ENCODE measurements around the gene IER5. TPM values are rescaled to one million over a fixed set of nuclear protein-coding genes. Genes with fewer than 3 reads are reported as not detected.

Gene IER5
- total RNA-seq, 1 donor from 2014 or later = 48.6 TPM

DNA sequence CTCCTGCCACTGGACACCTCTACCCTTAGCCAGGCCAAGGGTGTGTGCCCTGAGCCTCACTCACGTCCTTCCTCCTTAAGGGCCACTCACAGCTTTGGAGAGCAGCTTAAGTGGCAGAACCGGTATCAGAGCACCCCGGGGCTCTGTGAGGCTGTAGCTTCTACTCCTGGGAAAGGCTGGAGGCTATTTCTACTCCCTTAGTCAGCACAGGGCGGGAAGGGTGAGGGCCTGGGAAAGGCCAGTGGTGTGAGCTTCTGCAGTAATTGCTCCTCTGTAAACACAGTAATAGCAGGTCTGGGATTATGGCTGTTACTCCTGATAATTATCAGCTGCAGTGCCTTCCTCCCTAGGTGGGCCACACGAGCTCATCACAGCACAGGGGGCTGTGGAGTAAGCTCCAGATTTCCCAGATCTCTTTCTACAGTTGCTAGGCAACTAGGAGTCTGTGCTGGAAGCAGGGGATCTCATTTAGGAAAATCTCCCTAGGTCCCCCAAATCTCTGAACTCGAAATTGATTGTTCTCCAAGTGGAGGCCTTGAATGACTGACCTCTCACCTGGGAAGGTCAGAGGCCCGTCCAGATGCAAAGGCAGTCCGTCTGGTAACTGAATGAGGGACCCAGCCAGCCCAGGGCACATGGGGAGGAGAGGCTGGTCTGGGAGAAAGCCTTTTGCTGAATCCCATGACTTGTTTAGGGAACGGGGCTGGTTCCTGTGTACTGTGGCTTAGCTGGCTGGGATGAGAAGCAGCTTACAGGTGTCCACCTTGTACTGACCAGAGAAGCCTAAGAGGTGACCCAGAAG lies 29.3 kb downstream of the IER5 start:
- peaks cover 4% of the 10 kb centered on the region for H3K4me1 Mint-ChIP-seq
- peaks cover 9% of the 10 kb centered on the region for H3K27me3 Mint-ChIP-seq
- H3K4me3 Mint-ChIP-seq = no peak overlapping the region
- H3K36me3 Mint-ChIP-seq (ENCODE audit: low read depth) = no peaks in the 10 kb centered on the region
- H3K9me3 Mint-ChIP-seq = no peaks in the 10 kb centered on the region
- no peak overlapping the region for H3K27ac Mint-ChIP-seq
- DNase-seq = no peak
- intact Hi-C loops (cut with micrococcal nuclease) = no loop called here

GRCh38 chr1:181119093-181119989 lies 30.8 kb downstream of the IER5 start:
- DNase-seq = no peak
- Mint-ChIP-seq H3K27ac (no peak overlapping the region), H3K4me1 (peaks cover 11% of the 10 kb centered on the region), H3K27me3 (peaks cover 9% of the 10 kb centered on the region), H3K36me3 (ENCODE audit: low read depth) (no peaks in the 10 kb centered on the region), H3K4me3 (no peak overlapping the region), H3K9me3 (no peaks in the 10 kb centered on the region)
- intact Hi-C loops (cut with micrococcal nuclease) = no loop called here

GRCh38 chr1:181120924-181121323 lies 32.4 kb downstream of the IER5 start:
- Mint-ChIP-seq H3K27ac (no peak overlapping the region), H3K4me1 (peaks cover 18% of the 10 kb centered on the region), H3K36me3 (ENCODE audit: low read depth) (no peaks in the 10 kb centered on the region), H3K4me3 (no peak overlapping the region), H3K9me3 (no peaks in the 10 kb centered on the region), H3K27me3 (peaks cover 7% of the 10 kb centered on the region)
- intact Hi-C loops (cut with micrococcal nuclease) = no loop called here
- DNase-seq = no peak

DNA sequence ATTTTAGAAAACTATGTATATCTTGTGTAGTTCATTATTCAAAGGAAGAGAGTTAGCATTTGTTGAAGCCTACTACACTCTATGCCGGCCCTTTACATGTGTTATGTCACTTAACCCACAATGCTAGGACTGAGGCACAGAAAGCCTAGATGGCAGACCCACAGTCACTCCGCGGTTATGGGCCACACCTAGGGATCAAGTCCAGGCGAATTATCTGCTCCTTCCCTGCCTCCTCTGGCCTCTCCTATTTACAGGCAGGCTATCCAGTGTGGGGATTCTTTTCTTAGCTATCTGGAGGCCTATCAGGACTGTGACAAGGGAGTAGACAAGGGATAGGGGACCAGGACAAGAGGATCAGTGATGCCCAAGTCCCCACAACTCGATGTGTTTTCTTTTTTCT lies 33.0 kb downstream of the IER5 start:
- peaks cover 7% of the 10 kb centered on the region for H3K27me3 Mint-ChIP-seq
- H3K36me3 Mint-ChIP-seq (ENCODE audit: low read depth) = no peaks in the 10 kb centered on the region
- H3K9me3 Mint-ChIP-seq = no peaks in the 10 kb centered on the region
- intact Hi-C loops (cut with micrococcal nuclease) = no loop called here
- no peak overlapping the region for H3K4me3 Mint-ChIP-seq
- no peak overlapping the region for H3K27ac Mint-ChIP-seq
- peaks cover 19% of the 10 kb centered on the region for H3K4me1 Mint-ChIP-seq
- no peak for DNase-seq

DNA sequence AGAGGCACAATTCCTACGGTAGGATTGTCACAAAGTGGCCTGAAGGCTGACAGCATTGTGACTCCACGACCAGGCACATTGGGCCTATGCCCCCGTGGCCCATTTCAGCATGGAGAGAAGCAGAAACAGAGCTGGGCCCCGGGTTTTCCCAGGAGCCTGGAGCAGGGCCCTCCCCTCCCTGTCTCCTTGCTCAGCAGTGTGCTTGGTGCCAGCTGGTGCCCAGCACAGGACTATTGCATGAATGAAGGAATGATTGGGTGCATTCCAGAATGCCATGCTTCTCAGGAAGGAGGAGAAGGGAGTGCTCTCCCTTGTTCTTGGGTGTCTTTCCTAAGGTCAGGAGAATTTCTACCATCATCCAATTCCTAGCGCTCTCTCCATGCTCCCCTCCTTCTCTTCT lies 33.7 kb downstream of the IER5 start:
- Mint-ChIP-seq H3K4me3 (no peak overlapping the region), H3K9me3 (no peaks in the 10 kb centered on the region), H3K27ac (no peak overlapping the region), H3K36me3 (ENCODE audit: low read depth) (no peaks in the 10 kb centered on the region), H3K27me3 (peaks cover 7% of the 10 kb centered on the region), H3K4me1 (peaks cover 22% of the 10 kb centered on the region)
- intact Hi-C loops (cut with micrococcal nuclease) = no loop called here
- no peak for DNase-seq

- DNase-seq = no peak
- Mint-ChIP-seq H3K27me3 (peaks cover 7% of the 10 kb centered on the region), H3K27ac (no peak overlapping the region), H3K4me1 (peaks cover 28% of the 10 kb centered on the region), H3K4me3 (no peak overlapping the region), H3K36me3 (ENCODE audit: low read depth) (no peaks in the 10 kb centered on the region), H3K9me3 (no peaks in the 10 kb centered on the region)
- intact Hi-C loops (cut with micrococcal nuclease) = no loop called here
Measured at GRCh38 chr1:181123173-181123572, 34.7 kb downstream of the IER5 start.

- Mint-ChIP-seq H3K4me3 (no peak overlapping the region), H3K4me1 (peaks cover 38% of the 10 kb centered on the region), H3K27ac (peak overlapping the region; percentile 24), H3K36me3 (ENCODE audit: low read depth) (no peaks in the 10 kb centered on the region), H3K9me3 (no peaks in the 10 kb centered on the region), H3K27me3 (peaks cover 2% of the 10 kb centered on the region)
- intact Hi-C loops (cut with micrococcal nuclease) = no loop called here
- DNase-seq = no peak
Measured at GRCh38 chr1:181124291-181124751, 35.8 kb downstream of the IER5 start.

DNA sequence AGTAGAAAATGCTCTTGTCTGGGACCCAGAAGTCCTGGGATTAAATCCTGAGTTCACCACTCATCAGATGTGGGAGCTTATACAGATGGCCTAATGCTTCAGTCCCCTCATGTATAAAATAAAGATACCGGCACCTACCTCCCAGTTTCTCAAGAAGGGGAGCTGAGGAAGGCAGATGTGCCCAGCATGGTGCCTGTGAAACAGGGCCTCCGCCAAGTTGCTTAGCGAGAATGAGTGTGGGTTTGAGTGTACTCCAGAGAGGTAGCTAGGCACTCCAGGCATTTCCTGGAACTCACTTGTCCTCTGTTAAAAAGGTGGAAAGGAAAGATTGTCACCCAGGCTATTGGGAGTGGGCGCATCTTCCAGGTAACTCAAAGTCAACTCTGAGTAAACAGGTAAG lies 37.8 kb downstream of the IER5 start:
- Mint-ChIP-seq H3K27ac (no peak overlapping the region), H3K9me3 (no peaks in the 10 kb centered on the region), H3K36me3 (ENCODE audit: low read depth) (no peaks in the 10 kb centered on the region), H3K4me1 (peaks cover 48% of the 10 kb centered on the region), H3K4me3 (no peak overlapping the region), H3K27me3 (no peaks in the 10 kb centered on the region)
- DNase-seq = no peak
- intact Hi-C loops (cut with micrococcal nuclease) = no loop called here

DNA sequence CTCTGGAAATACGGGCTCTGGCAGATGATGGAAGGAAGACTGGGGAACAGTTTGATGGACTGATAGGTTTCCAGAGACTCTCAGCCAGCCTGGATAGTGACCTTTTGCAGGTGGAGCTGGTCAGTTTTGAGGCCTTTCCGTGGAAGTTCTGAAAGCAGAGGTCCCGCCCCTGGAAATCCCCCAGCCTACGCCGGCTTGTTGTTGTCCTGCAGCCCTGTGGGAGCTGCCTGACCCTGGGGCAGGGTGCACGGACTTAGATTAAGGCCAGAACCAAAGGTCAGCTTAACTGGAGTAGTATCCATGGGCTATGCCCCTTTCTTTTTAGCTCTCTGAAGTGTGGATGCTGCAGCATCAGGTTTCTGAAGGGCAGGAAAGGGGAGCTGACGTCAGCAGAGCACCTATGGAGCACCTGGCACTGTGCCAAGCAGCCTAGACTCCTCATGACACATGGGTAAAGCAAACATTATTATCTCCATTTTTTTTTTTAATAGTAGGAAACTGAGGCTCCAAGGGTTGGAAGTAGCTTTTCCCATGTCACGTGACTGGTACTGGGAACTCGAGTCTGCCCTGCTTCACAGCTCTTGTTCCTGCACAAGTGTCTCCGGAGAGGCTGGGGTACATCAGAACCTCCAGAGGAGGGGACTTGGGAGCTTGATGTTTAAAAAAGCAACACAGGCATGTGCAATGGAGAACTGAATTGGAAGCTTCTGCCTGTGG lies 38.5 kb downstream of the IER5 start:
- no peak overlapping the region for H3K27ac Mint-ChIP-seq
- no peaks in the 10 kb centered on the region for H3K36me3 Mint-ChIP-seq (ENCODE audit: low read depth)
- peaks cover 49% of the 10 kb centered on the region for H3K4me1 Mint-ChIP-seq
- intact Hi-C loops (cut with micrococcal nuclease) = no loop called here
- no peak for DNase-seq
- no peak overlapping the region for H3K4me3 Mint-ChIP-seq
- no peaks in the 10 kb centered on the region for H3K9me3 Mint-ChIP-seq
- H3K27me3 Mint-ChIP-seq = no peaks in the 10 kb centered on the region

GRCh38 chr1:181127898-181128453 lies 39.5 kb downstream of the IER5 start:
- no peaks in the 10 kb centered on the region for H3K36me3 Mint-ChIP-seq (ENCODE audit: low read depth)
- H3K27ac Mint-ChIP-seq = no peak overlapping the region
- H3K4me3 Mint-ChIP-seq = no peak overlapping the region
- H3K4me1 Mint-ChIP-seq = peaks cover 50% of the 10 kb centered on the region
- DNase-seq = no peak
- intact Hi-C loops (cut with micrococcal nuclease) = no loop called here
- no peaks in the 10 kb centered on the region for H3K27me3 Mint-ChIP-seq
- no peaks in the 10 kb centered on the region for H3K9me3 Mint-ChIP-seq

DNA sequence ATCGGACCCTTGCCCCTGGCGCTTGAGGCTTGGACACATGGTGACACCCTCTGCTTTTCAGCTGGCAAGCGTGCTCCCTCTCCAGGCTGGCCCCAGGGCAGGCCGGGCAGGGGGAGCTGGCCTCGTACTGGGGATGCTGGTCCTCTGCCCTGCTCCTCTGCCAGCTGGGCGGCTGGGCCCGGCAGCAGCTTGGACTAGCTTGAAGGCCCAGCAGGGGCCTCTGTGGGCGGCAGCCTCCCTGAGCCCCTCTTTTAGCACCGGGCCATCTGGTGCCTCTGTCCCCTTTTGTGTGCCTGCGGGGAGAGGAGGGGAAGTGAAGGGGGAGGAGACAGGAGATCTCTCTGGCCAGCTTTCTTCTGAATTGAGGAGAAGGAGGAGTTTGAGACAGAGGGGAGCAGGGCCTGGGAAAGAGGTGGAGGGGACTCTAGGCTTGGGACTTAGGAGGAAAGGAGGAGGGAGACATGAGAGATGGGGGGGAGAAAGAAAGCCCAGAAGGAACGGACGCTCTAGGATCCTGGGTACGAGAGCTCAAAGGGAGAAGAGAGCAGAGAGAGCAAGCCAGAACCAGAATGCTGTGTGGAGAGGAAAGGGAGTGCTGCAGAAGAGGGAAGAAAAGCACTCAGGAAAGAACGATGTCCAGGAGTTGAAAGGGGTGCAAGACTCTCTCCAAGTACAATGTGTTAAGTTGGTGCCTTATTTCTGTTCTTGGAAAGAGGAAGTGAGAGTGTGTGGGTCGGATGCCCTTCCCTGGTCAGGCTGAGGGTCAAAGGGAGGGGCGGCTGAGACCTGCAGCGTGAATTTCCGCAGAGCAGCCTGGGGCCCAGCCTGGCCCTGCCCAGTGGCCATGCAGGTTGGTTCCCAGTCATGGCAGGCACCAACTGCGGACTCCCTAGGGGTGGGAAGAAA lies 40.3 kb downstream of the IER5 start:
- no peak for DNase-seq
- peak overlapping the region; percentile 2 for H3K4me3 Mint-ChIP-seq
- peaks cover 51% of the 10 kb centered on the region for H3K4me1 Mint-ChIP-seq
- H3K27ac Mint-ChIP-seq = peak overlapping the region; percentile 45
- intact Hi-C loops (cut with micrococcal nuclease) = no loop called here
- no peaks in the 10 kb centered on the region for H3K9me3 Mint-ChIP-seq
- H3K36me3 Mint-ChIP-seq (ENCODE audit: low read depth) = no peaks in the 10 kb centered on the region
- H3K27me3 Mint-ChIP-seq = no peaks in the 10 kb centered on the region

GRCh38 chr1:181129771-181130606 lies 41.5 kb downstream of the IER5 start:
- Mint-ChIP-seq H3K27me3 (no peaks in the 10 kb centered on the region), H3K27ac (no peak overlapping the region), H3K4me1 (peaks cover 51% of the 10 kb centered on the region), H3K4me3 (no peak overlapping the region), H3K36me3 (ENCODE audit: low read depth) (no peaks in the 10 kb centered on the region), H3K9me3 (no peaks in the 10 kb centered on the region)
- DNase-seq = no peak
- intact Hi-C loops (cut with micrococcal nuclease) = no loop called here

All from activated CD4-positive, alpha-beta T cell treated with anti-CD3 and anti-CD28 coated beads, Interleukin-2, amount 10 ng/mL, durations not matched to agents 24 days and 14 days (primary cell).